ENCODE data around the gene LSM14B.

LSM14B gene

GRCh38 chr20:62156592-62157386, 34.5 kb downstream of the LSM14B start:
- peak in 41 of 42 donors; percentile 42 to 84 (median 65) for DNase-seq
- intact Hi-C loops (cut with DNase I), result no loop called here

GRCh38 chr20:62157387-62158087, 35.3 kb downstream of the LSM14B start:
- intact Hi-C loops (cut with DNase I), result no loop called here
- DNase-seq, result no peak

- intact Hi-C loops (cut with DNase I), result no loop called here
- no peak for DNase-seq
These were observed 35.8 kb downstream of the LSM14B start for GRCh38 chr20:62158088-62158400.

- DNase-seq, result no peak
- intact Hi-C loops (cut with DNase I), result no loop called here
These were observed 36.3 kb downstream of the LSM14B start for GRCh38 chr20:62158541-62158940.

- DNase-seq, result no peak
- intact Hi-C loops (cut with DNase I), result no loop called here
These were observed 36.8 kb downstream of the LSM14B start for GRCh38 chr20:62159052-62159451.

- intact Hi-C loops (cut with DNase I), result no loop called here
- peak in 1 of 42 donors; percentile 41 for DNase-seq
These were observed 37.6 kb downstream of the LSM14B start for GRCh38 chr20:62159839-62160238.

- intact Hi-C loops (cut with DNase I), result no loop called here
- DNase-seq, result no peak
These were observed 38.0 kb downstream of the LSM14B start for GRCh38 chr20:62160253-62160652.

GRCh38 chr20:62160876-62161275, 38.6 kb downstream of the LSM14B start:
- no peak for DNase-seq
- intact Hi-C loops (cut with DNase I), result no loop called here

GRCh38 chr20:62161347-62161746, 39.1 kb downstream of the LSM14B start:
- no peak for DNase-seq
- intact Hi-C loops (cut with DNase I), result no loop called here

GRCh38 chr20:62162765-62163484, 40.6 kb downstream of the LSM14B start:
- DNase-seq, result no peak
- intact Hi-C loops (cut with DNase I), result no loop called here

- DNase-seq, result no peak
- intact Hi-C loops (cut with DNase I), result no loop called here
These were observed 41.2 kb downstream of the LSM14B start for GRCh38 chr20:62163485-62163865.

GRCh38 chr20:62163986-62164762, 41.9 kb downstream of the LSM14B start:
- intact Hi-C loops (cut with DNase I), result no loop called here
- peak in 11 of 42 donors; percentile 23 to 69 (median 52) for DNase-seq

- peak in 23 of 42 donors; percentile 17 to 82 (median 43) for DNase-seq
- intact Hi-C loops (cut with DNase I), result no loop called here
These were observed 42.8 kb downstream of the LSM14B start for GRCh38 chr20:62164879-62165761.

- intact Hi-C loops (cut with DNase I), result no loop called here
- no peak for DNase-seq
These were observed 43.6 kb downstream of the LSM14B start for GRCh38 chr20:62165762-62166399.

GRCh38 chr20:62167474-62167873, 45.2 kb downstream of the LSM14B start:
- no peak for DNase-seq
- intact Hi-C loops (cut with DNase I), result no loop called here

- no peak for DNase-seq
- intact Hi-C loops (cut with DNase I), result no loop called here
These were observed 45.8 kb downstream of the LSM14B start for GRCh38 chr20:62168061-62168460.

GRCh38 chr20:62168890-62169435, 46.7 kb downstream of the LSM14B start:
- intact Hi-C loops (cut with DNase I), result no loop called here
- DNase-seq, result no peak

- intact Hi-C loops (cut with DNase I), result no loop called here
- DNase-seq, result no peak
These were observed 48.3 kb downstream of the LSM14B start for GRCh38 chr20:62170536-62170935.
